Gastroesophageal sphincter (tissue), 4 donors: Measurements from ENCODE around the gene FEM1B. TPM values are rescaled to one million over a fixed set of nuclear protein-coding genes. Genes with fewer than 3 reads are reported as not detected.

ENCODE experiments used
- ATAC-seq: fragments of 150-250 bp; one replicate; pipeline ENCODE4 v1.9.1; 2016; ENCODE audit warnings: mild to moderate bottlenecking, moderate library complexity
- H3K27ac ChIP-seq, 4 donors: fragments of 200-600 bp; sonication (generic) in 3 of 4; 1 replicate in 3 of 4; 2 replicates in 1 of 4; pipeline ENCODE4 v1.5.1; 2016 to 2019
- H3K27me3 ChIP-seq: fragments of 200-600 bp; sonication (generic); one replicate; pipeline ENCODE4 v1.5.1; 2019
- H3K36me3 ChIP-seq, 2 donors: fragments of 200-600 bp; sonication (generic); one replicate each; pipeline ENCODE4 v1.5.1; 2019; ENCODE audit warnings: control low read depth in 1 of 2
- H3K4me1 ChIP-seq, 3 donors: fragments of 200-600 bp; sonication (generic); 1 replicate in 2 of 3; 2 replicates in 1 of 3; pipeline ENCODE4 v1.5.1; 2016 to 2019; ENCODE audit warnings: control low read depth in 2 of 3
- H3K4me3 ChIP-seq, 2 donors: fragments of 200-600 bp; sonication (generic); one replicate each; pipeline ENCODE4 v1.5.1; 2019; ENCODE audit warnings: mild to moderate bottlenecking in 1 of 2, moderate library complexity in 1 of 2
- H3K9me3 ChIP-seq, 3 donors: fragments of 200-600 bp; sonication (generic); one replicate each; pipeline ENCODE4 v1.5.1; 2017 to 2019; ENCODE audit warnings: control low read depth in 2 of 3
- CTCF ChIP-seq, 4 experiments: fragments of 200-600 bp in 2 of 4; fragments of 450-650 bp in 2 of 4; sonication (generic) in 1 of 4; IDR thresholded peaks; one replicate each; pipeline ENCODE4 v1.5.1; 2017 to 2019; ENCODE audit warnings: antibody characterized with exemption in 4 of 4, mild to moderate bottlenecking in 2 of 4, moderate library complexity in 2 of 4
- EP300 ChIP-seq: sonication (generic); formaldehyde crosslinking; IDR thresholded peaks from one replicate; pipeline ENCODE4 v1.6.1; 2017; ENCODE audit warnings: antibody characterized with exemption, mild to moderate bottlenecking
- POLR2A ChIP-seq, 2 donors: fragments of 450-650 bp; IDR thresholded peaks; one replicate each; pipeline ENCODE4 v1.6.1; 2017; ENCODE audit warnings: antibody characterized with exemption in 2 of 2, mild to moderate bottlenecking in 2 of 2, moderate library complexity in 1 of 2
- POLR2AphosphoS5 ChIP-seq: sonication (generic); formaldehyde crosslinking; IDR thresholded peaks from one replicate; pipeline ENCODE4 v1.6.1; 2017; ENCODE audit warnings: antibody characterized with exemption
- WGBS, 2 donors: methylation state at CpG; one replicate each; pipeline ENCODE4 v1.1.5; 2018; ENCODE audit warnings: low coverage in 1 of 2; 5-methylcytosine and 5-hydroxymethylcytosine counted together
- total RNA-seq, 4 donors: library from RNA; depleted of rRNA; stranded (reverse); fragments of >200 nt; gene quantifications; one replicate each; pipeline ENCODE4 v1.1.0, GENCODE V29; 2016

Gene FEM1B
- total RNA-seq, 4 donors from 2014 or later: 64.8 to 71.7 (median 67.5) TPM

- Histone ChIP-seq H3K4me1 (peaks cover 6 to 31% (median 11%) of the 10 kb centered on the region in 3 donors), H3K36me3 (no peaks in the 10 kb centered on the region), H3K4me3 (no peak overlapping the region), H3K27ac (no peak overlapping the region), H3K9me3 (no peaks in the 10 kb centered on the region), H3K27me3 (no peaks in the 10 kb centered on the region)
- whole genome bisulfite sequencing, 2 donors: 75 to 79% methylated on average over 6 to 11 of the region's 15 CpGs
- no peak for TF ChIP-seq POLR2A (IDR thresholded peaks at IDR 0.05)
- TF ChIP-seq EP300: no peak
- TF ChIP-seq POLR2AphosphoS5: no peak
- no peak for TF ChIP-seq CTCF (IDR thresholded peaks at IDR 0.05)
- no peak for ATAC-seq
Measured at GRCh38 chr15:68303560-68304436, 26.3 kb downstream of the FEM1B start.

DNA sequence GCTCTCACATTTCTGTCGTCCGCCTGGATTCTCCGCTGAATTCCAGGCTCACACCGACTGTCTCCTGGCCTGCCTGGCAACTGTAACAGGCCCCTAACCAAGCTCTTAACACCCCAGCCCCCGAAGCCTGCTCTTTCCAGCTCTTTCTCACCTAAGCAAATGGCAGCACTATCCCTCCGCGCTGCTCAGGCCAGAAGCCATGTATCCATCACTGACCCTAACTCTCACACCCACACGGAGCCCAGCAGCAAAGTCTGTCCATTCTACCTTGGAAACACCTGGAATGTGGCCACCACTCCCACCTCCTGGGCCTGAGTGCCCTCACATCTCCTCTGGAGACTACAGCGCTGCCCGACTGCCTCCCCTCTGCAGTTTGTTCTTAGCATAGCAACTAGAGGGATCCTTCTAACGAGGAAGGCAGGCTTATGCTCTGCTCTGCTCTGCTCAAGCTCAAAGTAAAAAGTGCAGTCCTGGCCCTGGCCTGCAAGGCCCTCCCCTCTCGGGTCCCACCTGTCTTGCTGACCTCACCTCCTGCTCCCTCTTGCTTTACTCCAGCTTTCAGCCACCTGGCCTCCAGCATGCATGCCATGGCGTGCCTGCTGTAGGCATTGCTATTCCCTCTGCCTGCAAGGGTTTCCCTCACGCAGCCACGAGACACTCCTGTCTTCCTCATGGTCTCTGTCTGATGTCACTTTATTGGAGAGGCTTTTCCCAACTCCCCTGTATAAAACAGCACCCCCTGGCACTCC is 27.2 kb downstream of the FEM1B start:
- no peaks in the 10 kb centered on the region for H3K9me3 ChIP-seq
- 74 to 75% methylated on average over 9 to 10 of the region's 15 CpGs for WGBS, 2 donors
- H3K4me3 ChIP-seq: no peak overlapping the region
- no peak overlapping the region for H3K27ac ChIP-seq
- no peak for ATAC-seq
- TF ChIP-seq CTCF (IDR thresholded peaks at IDR 0.05) (no peak), POLR2AphosphoS5 (no peak), EP300 (no peak), POLR2A (IDR thresholded peaks at IDR 0.05) (no peak)
- H3K4me1 ChIP-seq: peaks cover 0 to 22% (median 5%) of the 10 kb centered on the region in 3 donors
- no peaks in the 10 kb centered on the region for H3K36me3 ChIP-seq
- no peaks in the 10 kb centered on the region for H3K27me3 ChIP-seq

DNA sequence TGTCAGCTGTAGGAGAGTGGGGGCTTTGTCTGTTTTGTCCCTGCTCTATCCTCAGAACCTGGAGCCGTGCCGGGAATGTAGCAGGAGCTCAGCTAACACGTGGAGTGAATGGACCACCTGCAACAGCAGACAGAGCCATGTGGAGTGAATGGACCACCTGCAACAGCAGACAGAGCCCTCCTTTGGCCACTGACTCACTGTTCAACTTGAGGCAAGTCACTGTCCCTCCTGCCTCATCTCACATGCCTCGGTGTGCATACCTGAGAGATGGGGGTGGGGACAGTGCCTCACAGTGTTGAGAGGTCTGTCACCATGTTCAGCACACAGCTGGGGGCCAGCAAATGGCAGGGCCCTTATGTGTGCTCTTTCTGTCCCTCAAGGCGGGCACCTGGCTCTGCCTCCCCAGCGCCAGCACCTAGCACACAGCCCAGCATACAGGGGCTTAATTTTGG is 27.9 kb downstream of the FEM1B start:
- no peak for ATAC-seq
- no peak for TF ChIP-seq EP300
- TF ChIP-seq CTCF (IDR thresholded peaks at IDR 0.05): no peak
- no peak for TF ChIP-seq POLR2A (IDR thresholded peaks at IDR 0.05)
- no peak for TF ChIP-seq POLR2AphosphoS5
- WGBS, 2 donors: 40 to 60% methylated on average over 1 of the region's 6 CpGs

GRCh38 chr15:68307131-68307928 is 29.8 kb downstream of the FEM1B start:
- TF ChIP-seq POLR2AphosphoS5 (no peak), POLR2A (IDR thresholded peaks at IDR 0.05) (no peak), CTCF (IDR thresholded peaks at IDR 0.05) (no peak), EP300 (no peak)
- H3K4me3 ChIP-seq: no peak overlapping the region
- H3K4me1 ChIP-seq: peaks cover 0 to 23% (median 3%) of the 10 kb centered on the region in 3 donors
- H3K36me3 ChIP-seq: no peaks in the 10 kb centered on the region
- 84 to 88% methylated on average over 5 to 7 of the region's 14 CpGs for WGBS, 2 donors
- H3K27ac ChIP-seq: no peak overlapping the region
- H3K9me3 ChIP-seq: no peaks in the 10 kb centered on the region
- no peak for ATAC-seq
- H3K27me3 ChIP-seq: no peaks in the 10 kb centered on the region

More for the DNA sequence above, 27.9 kb downstream of the FEM1B start:
- Histone ChIP-seq H3K4me1 (peaks cover 0 to 22% (median 3%) of the 10 kb centered on the region in 3 donors), H3K36me3 (no peaks in the 10 kb centered on the region), H3K9me3 (no peaks in the 10 kb centered on the region), H3K4me3 (no peak overlapping the region), H3K27ac (no peak overlapping the region), H3K27me3 (no peaks in the 10 kb centered on the region)
